ENCODE measurements around the gene PPP1R12A.

Gene PPP1R12A

DNA sequence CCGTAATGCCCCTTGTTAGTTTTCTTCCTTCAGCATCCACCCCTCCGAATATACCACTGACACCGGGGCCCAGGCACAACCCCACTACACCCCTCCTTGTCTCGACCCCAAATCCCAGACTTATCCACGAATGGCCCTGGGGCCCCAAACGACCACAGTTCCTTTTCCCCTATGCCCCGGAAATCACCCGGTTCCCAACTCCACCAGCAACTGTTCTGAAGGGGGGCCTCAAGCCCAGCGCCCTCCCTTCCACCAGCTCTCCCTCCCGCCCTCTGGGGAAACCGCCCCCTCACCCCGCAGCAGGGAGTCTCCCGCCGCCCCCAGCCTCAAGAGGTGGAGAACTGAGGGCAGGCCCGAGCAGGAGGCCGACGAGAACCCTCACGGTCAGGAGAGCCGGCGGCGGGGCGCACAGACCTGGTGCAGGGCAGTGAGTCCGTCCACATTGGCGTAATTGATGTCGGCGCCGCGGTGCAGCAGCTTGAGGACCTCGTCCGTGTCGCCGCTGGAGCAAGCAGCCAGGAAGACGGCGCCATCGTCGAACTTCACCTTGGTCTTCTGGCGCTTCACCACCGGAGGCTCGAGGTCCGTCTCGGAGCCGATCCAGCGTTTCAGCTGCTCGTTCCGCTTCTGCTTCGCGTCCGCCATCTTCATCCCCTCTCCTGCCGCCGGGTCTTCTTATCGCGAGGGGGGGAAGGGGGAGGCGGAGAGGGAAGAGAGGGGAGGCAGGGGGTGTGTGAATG, 446 bp downstream of the PPP1R12A start:
- DNase-seq, result no peak

GRCh38 chr12:79933532-79934264, 1.2 kb downstream of the PPP1R12A start:
- DNase-seq, result no peak

DNA sequence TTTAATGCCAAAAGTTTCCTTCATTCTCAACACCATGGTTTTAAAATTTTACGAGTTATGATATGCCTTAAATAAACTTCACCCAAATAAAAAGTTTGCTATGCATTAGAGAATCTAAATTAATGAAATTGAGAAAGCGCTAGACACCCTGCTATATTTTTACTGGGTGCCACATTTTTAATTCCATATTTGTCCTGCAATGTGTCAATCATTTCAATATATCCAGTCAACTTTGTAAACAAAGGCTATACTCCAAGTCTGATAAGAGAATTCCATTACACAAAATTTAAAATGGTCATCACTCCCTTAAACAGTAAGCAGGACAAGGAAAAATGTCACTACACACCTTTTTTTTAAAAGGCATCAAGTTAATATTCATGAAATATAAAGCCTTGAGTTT, 1.9 kb downstream of the PPP1R12A start:
- no peak for DNase-seq

GRCh38 chr12:79932357-79932756, 2.5 kb downstream of the PPP1R12A start:
- no peak for DNase-seq

GRCh38 chr12:79929065-79929464, 5.8 kb downstream of the PPP1R12A start:
- no peak for DNase-seq

- no peak for DNase-seq
Measured at GRCh38 chr12:79927772-79928474, 7.0 kb downstream of the PPP1R12A start.

DNA sequence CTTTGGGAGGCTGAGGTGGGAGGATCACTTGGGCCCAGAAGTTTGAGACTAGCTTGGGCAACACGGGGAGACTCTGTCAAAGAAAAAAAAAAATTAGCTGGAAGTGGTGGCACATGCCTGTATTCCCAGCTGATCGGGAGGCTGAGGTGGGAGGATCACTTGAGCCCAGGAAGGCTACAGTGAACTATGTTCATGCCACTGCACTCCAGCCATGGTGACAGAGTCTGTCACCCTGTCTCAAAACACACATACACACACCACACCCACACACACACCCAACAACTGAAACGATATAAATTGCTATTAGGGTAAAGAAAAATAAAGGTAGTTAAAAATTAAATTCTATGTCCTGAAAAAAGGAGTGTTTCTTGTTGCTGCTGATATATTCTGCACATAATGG, 7.9 kb downstream of the PPP1R12A start:
- no peak for DNase-seq

GRCh38 chr12:79925492-79925891, 9.4 kb downstream of the PPP1R12A start:
- DNase-seq, result no peak

DNA sequence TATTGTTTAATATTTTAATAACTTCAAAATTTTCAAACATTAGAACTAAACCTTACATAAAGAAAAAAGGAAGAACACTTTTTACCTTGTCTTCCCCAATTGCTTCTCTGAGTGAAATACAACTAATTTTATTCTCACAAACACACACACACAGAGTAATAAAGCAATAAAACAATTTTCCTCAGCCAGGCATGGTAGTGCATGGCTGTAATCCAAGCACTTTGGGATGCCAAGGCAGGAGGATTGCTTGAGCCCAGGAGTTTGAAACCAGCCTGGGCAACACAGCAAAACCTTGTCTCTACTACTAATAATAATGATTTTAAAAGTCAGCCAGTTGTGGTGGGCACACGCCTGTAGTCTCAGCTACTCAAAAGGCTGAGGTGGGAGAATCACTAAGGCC, 13.1 kb downstream of the PPP1R12A start:
- DNase-seq, result no peak

DNA sequence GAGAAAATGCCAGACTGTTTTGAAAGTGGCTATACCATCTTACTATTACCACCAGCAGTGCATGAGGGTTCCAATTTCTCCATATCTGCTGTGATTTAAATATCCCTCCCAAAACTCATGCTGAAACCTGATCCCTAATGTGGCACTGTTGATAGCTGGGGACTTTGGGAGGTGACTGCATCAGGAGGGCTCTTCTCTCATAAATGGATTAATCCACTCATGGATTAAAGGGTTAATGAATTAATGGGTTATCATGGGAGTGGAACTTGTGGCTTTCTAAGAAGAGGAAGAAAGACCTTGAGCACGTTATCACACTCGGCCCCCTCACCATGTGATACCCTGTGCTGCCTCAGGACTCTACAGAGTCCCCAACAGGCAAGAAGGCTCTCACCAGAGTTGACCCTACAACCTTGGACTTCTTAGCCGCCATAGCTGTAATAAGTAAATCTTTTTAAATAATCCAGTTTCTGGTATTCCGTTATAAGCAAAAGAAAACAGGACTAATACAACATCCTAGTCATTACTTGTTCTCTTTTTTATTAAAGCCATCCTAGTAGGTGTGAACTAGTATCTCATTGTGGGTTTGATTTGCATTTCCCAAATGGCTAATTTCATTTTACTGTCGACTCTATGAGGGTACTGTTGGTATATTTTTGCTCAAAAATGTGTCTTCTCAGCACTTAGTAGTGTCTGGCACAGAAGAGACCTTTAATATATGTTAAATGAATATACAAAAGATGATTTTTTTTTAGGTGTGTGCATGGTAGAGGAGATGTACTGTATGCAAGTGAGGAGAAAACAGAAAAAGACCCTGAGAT, 14.3 kb downstream of the PPP1R12A start:
- DNase-seq, result no peak

GRCh38 chr12:79919762-79920161, 15.1 kb downstream of the PPP1R12A start:
- DNase-seq, result no peak

- DNase-seq, result no peak
Measured at GRCh38 chr12:79916826-79917225, 18.1 kb downstream of the PPP1R12A start.

GRCh38 chr12:79911889-79912656, 22.8 kb downstream of the PPP1R12A start:
- DNase-seq, result no peak

GRCh38 chr12:79908366-79908765, 26.5 kb downstream of the PPP1R12A start:
- no peak for DNase-seq

DNA sequence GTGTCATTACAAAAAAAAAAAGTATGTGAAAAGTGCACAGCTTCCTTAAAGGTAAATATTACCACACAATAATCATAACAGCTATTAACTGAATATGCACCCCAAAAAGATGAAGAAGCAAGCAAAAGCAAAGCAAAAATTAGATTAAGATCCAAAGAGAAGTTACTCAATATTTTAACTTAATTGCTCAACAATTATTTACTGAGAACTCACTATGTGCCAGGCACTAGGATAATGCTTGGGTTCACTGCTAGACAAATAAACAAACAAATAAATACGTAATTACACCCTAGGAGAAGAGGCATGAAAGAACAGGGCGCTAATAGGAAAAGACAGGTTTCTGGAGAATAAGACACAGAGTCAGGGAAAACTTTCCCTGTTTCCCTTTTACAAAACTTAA, 33.4 kb downstream of the PPP1R12A start:
- no peak for DNase-seq

- no peak for DNase-seq
Measured at GRCh38 chr12:79900951-79901350, 33.9 kb downstream of the PPP1R12A start.

DNA sequence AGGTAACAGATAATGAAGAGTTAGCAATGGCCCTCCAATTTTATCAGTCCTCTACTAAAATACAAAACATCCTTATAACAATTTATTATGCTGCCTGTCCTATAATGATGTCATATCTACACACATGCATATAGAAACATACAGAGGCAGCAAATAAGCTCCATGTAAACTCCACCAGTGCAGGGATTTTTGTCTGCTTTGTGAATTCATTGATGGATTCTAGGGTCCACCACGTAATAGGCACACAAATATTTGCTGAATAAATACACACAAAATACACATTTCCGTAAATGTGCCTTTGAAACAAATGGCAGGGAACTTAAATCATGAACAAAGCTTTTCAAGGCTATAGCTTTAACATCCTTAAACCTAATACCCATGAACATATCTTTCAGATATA, 34.7 kb downstream of the PPP1R12A start:
- DNase-seq, result no peak

- no peak for DNase-seq
Measured at GRCh38 chr12:79897617-79898016, 37.3 kb downstream of the PPP1R12A start.

- DNase-seq, result no peak
Measured at GRCh38 chr12:79895804-79896203, 39.1 kb downstream of the PPP1R12A start.

DNA sequence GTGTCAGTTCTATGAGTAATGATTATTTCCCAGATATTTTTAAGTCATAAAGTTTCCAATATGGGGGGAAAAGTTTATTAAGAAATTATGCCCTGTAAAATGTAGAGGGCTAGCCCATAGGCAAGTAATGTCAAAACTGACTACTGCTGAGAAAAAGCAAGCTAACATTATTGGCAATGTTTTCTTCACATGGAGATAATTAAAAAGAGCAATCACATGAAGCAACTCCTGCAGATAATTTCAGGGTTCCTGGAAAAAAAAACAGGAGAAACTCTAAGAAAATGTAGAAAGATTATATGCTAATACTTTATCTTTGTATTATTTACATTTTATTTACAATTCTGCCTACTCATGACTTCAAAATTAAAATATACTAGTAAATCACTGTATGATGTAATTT, 39.8 kb downstream of the PPP1R12A start:
- DNase-seq, result no peak

- DNase-seq, result no peak
Measured at GRCh38 chr12:79891506-79892162, 43.3 kb downstream of the PPP1R12A start.

- DNase-seq, result no peak
Measured at GRCh38 chr12:79887890-79888289, 47.0 kb downstream of the PPP1R12A start.

Measured in NCI-H1436 treated with DMSO at 0.1 percent for 48 hours (cell line).